Measurements from ENCODE around the gene RCAN1. TPM values are rescaled to one million over a fixed set of nuclear protein-coding genes. Genes with fewer than 3 reads are reported as not detected.

RCAN1 gene
- total and polyA plus RNA-seq, 10 donors = 5.3 to 28.6 (median 14.7) TPM

DNA sequence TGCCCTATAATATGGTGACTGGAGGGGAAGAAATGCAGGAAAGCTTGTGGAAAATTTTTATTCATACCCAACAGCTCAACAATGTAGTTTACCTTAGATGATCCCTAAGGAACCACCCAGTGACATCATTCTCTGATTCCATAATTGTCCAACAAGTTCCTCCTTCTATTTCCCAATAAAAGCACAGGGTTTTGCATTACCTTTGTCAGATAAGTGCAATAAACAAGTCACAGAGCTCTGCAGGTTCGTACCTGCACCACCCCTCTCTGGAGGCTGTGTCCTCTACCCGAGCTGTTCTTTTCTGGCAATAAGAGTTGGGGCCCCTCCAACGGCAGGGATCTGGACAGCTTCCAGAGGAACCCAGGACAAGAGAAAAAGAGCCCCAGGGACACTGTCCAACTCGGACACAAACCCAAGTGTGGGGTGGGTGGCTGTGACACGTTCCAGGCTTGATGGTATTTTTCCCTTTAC, 38.8 kb downstream of the RCAN1 start:
- intact Hi-C loops (cut with DNase I; ENCODE audit: low total_unique reads) = no loop called here
- Histone ChIP-seq H3K4me3 (no peak overlapping the region), H3K4me1 (peaks cover 0 to 10% (median 0%) of the 10 kb centered on the region in 6 donors), H3K9me3 (peaks cover 0 to 13% (median 3%) of the 10 kb centered on the region in 8 donors), H3K27me3 (replicated peaks in 1 of 7) (no peaks in the 10 kb centered on the region), H3K36me3 (peaks cover 0 to 5% (median 0%) of the 10 kb centered on the region in 6 donors), H3K27ac (no peak overlapping the region)
- DNase-seq = no peak
- TF ChIP-seq, protein P1, sequence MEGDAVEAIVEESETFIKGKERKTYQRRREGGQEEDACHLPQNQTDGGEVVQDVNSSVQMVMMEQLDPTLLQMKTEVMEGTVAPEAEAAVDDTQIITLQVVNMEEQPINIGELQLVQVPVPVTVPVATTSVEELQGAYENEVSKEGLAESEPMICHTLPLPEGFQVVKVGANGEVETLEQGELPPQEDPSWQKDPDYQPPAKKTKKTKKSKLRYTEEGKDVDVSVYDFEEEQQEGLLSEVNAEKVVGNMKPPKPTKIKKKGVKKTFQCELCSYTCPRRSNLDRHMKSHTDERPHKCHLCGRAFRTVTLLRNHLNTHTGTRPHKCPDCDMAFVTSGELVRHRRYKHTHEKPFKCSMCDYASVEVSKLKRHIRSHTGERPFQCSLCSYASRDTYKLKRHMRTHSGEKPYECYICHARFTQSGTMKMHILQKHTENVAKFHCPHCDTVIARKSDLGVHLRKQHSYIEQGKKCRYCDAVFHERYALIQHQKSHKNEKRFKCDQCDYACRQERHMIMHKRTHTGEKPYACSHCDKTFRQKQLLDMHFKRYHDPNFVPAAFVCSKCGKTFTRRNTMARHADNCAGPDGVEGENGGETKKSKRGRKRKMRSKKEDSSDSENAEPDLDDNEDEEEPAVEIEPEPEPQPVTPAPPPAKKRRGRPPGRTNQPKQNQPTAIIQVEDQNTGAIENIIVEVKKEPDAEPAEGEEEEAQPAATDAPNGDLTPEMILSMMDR (IDR thresholded peaks at IDR 0.05 in 8 of 11, conservative IDR thresholded peaks at IDR 0.05 in 3 of 11) = no peak
- TF ChIP-seq POLR2A (IDR thresholded peaks at IDR 0.05) (no peak), POLR2AphosphoS5 (IDR thresholded peaks at IDR 0.05) (no peak)
- WGBS, 5 donors = 73 to 89% (median 82%) methylated on average over 5 of the region's 5 CpGs

DNA sequence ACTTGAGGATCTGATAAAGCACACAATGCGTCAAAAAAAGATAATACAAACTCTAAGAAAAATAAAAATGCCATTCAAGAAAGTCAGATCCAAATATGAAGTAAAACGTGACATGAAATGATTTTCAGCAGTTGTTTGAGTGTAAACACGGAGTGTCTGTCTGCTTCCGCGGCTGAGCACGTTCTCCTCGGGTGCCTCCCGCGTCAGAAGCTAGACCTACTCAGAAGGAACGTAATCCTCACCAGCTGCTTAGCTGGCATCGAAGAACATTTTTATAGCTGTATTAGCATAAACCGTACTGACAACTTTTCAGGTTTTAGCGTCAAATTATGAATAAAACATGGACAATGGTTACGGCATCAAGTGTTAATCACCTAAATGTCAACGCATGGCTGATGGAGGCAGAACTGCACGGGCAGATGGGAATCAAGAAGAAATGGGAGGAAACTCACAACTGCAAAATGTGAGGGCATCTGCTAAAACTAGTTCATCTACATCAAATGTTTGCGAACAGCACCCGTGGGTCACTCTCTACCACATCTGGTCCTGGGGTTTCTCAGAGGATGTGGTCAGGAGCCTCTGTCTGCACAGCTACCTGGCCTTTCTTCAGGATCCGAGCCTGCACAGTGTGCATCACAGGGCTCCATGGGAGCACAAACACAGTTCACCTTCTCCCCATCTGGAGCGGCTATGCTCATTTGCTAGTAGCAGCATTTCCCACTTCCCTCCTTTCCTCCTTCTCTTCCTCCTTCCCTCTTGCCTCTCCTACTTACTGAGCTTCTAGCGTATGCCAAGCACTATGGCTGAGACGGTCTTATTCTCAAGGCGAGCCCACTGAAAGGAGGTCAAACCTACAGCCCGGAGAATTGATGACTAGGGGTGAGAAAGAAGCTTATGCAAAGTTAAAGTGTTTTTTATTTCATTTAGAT, 40.0 kb downstream of the RCAN1 start:
- TF ChIP-seq POLR2AphosphoS5 (IDR thresholded peaks at IDR 0.05) = no peak
- no peak for TF ChIP-seq POLR2A (IDR thresholded peaks at IDR 0.05)
- Histone ChIP-seq H3K36me3 (peaks cover 0 to 5% (median 0%) of the 10 kb centered on the region in 6 donors), H3K27me3 (replicated peaks in 1 of 7) (no peaks in the 10 kb centered on the region), H3K4me3 (no peak overlapping the region), H3K4me1 (peaks cover 0 to 11% (median 0%) of the 10 kb centered on the region in 6 donors), H3K27ac (no peak overlapping the region), H3K9me3 (peaks cover 0 to 13% (median 3%) of the 10 kb centered on the region in 8 donors)
- DNase-seq = no peak
- WGBS, 5 donors = 87 to 91% (median 89%) methylated on average over 24 of the region's 24 CpGs
- intact Hi-C loops (cut with DNase I; ENCODE audit: low total_unique reads) = no loop called here

DNA sequence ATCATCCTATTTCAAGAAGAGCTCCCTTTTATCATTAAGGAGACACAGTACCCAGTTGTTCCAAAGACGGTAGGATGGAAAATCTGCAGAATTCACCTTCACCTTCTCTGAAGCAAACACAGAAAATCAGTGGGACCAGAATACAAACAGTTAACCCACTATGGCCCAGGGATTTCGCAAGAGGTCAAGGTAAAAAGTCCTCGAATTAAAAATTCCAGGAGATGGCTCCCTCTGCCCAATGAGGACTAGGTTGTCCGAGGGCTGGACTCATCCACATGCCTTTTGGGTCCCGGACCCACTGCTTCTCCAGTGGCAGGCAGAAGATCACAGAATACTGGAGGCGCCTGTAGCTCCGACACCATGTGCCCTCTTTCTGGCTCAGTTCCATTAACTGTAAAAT, 42.9 kb downstream of the RCAN1 start:
- peaks cover 0 to 5% (median 0%) of the 10 kb centered on the region in 6 donors for H3K36me3 ChIP-seq
- TF ChIP-seq, protein P1 (IDR thresholded peaks at IDR 0.05 in 8 of 11, conservative IDR thresholded peaks at IDR 0.05 in 3 of 11) = no peak
- TF ChIP-seq POLR2A (IDR thresholded peaks at IDR 0.05) = no peak
- no peak for TF ChIP-seq POLR2AphosphoS5 (IDR thresholded peaks at IDR 0.05)

DNA sequence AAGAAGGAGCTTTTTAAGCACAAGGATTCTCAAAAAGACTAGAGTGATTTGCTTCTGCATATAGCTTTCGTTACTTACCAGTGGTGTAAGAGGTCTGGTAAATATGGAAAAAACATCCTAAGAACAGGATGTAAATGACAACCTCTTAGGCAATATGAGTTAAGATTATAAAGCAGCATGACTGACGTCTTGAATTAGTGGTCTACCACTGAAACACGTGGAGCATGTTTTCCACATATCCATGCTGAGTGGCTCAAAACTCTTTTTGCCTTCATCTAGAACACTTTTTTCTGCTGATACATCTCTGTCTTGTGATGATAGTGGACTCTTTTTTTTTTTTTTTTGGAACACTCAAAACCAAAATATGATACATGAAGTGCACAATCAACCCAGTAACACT, 44.6 kb downstream of the RCAN1 start:
- Histone ChIP-seq H3K9me3 (peaks cover 0 to 13% (median 3%) of the 10 kb centered on the region in 8 donors), H3K36me3 (peaks cover 0 to 12% (median 0%) of the 10 kb centered on the region in 6 donors), H3K4me3 (no peak overlapping the region), H3K27ac (peak overlapping the region in 1 of 8 donors; percentile 64), H3K4me1 (peaks cover 0 to 13% (median 0%) of the 10 kb centered on the region in 6 donors), H3K27me3 (replicated peaks in 1 of 7) (no peaks in the 10 kb centered on the region)
- no peak for TF ChIP-seq POLR2A (IDR thresholded peaks at IDR 0.05)
- TF ChIP-seq, protein P1 (IDR thresholded peaks at IDR 0.05 in 8 of 11, conservative IDR thresholded peaks at IDR 0.05 in 3 of 11) = no peak
- no peak for TF ChIP-seq POLR2AphosphoS5 (IDR thresholded peaks at IDR 0.05)
- no peak for DNase-seq
- intact Hi-C loops (cut with DNase I; ENCODE audit: low total_unique reads) = no loop called here
- WGBS, 5 donors = 31 to 56% (median 39%) methylated on average over 3 of the region's 3 CpGs

More for the DNA sequence above, 42.9 kb downstream of the RCAN1 start:
- Histone ChIP-seq H3K9me3 (peaks cover 0 to 13% (median 3%) of the 10 kb centered on the region in 8 donors), H3K4me3 (no peak overlapping the region), H3K27ac (no peak overlapping the region), H3K4me1 (peaks cover 0 to 15% (median 0%) of the 10 kb centered on the region in 6 donors), H3K27me3 (replicated peaks in 1 of 7) (no peaks in the 10 kb centered on the region)
- no peak for DNase-seq
- intact Hi-C loops (cut with DNase I; ENCODE audit: low total_unique reads) = no loop called here
- 84 to 90% (median 85%) methylated on average over 7 of the region's 7 CpGs for WGBS, 5 donors
